ENCODE results near the gene ADGRG3.

Gene ADGRG3

DNA sequence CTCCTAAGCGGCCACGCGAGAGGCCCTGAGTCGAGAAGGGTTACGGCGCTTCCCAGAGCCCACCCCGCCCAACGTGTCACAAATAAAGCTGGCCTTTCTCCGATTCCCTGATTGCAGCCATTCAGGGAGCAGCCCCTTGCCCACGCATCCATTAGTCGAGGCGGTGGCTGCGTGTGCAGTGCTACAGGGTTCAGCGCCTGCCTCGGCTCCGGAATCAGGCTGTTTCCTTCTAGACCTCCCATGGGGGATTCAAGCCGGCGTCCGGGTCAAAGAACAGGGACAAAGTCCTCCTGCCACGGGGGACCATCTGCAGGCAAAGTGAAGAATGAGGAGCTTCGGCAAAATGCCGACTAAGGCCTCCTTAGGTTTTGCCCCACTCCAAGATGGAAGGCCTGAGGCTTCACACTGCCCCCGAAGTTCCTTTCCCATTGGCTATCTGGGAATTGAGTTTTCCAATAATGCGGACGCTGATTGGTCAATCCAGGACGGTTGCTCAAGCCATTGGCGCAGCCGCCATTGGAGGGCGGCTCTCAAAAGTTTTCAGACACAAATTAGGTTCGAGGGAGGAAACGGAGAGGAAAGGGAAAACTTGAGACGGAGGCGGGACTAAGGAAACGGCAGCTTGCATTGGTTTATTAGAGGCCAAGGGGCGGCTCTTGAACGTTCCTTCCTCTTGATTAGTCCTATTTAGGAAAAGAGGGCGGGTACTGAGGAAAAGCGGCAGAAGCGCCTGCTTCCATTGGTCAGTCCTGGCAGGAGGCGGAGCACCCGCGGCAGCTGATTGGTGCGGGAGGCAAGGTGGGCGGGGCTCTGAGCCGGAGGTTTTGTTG, 67.0 kb downstream of the ADGRG3 start:
- DNase-seq (ENCODE audit: low spot score) = peak; percentile 98
- in situ Hi-C loops (cut with MboI; ENCODE audit: low pct_unique_long_range_greater_than_20kb, low sequenced_read_pairs, unreplicated experiment) = no loop called here
- TF ChIP-seq, protein P1, sequence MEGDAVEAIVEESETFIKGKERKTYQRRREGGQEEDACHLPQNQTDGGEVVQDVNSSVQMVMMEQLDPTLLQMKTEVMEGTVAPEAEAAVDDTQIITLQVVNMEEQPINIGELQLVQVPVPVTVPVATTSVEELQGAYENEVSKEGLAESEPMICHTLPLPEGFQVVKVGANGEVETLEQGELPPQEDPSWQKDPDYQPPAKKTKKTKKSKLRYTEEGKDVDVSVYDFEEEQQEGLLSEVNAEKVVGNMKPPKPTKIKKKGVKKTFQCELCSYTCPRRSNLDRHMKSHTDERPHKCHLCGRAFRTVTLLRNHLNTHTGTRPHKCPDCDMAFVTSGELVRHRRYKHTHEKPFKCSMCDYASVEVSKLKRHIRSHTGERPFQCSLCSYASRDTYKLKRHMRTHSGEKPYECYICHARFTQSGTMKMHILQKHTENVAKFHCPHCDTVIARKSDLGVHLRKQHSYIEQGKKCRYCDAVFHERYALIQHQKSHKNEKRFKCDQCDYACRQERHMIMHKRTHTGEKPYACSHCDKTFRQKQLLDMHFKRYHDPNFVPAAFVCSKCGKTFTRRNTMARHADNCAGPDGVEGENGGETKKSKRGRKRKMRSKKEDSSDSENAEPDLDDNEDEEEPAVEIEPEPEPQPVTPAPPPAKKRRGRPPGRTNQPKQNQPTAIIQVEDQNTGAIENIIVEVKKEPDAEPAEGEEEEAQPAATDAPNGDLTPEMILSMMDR (IDR thresholded peaks at IDR 0.05; ENCODE audit: extremely low read depth, insufficient read depth, missing control alignments) = no peak

DNA sequence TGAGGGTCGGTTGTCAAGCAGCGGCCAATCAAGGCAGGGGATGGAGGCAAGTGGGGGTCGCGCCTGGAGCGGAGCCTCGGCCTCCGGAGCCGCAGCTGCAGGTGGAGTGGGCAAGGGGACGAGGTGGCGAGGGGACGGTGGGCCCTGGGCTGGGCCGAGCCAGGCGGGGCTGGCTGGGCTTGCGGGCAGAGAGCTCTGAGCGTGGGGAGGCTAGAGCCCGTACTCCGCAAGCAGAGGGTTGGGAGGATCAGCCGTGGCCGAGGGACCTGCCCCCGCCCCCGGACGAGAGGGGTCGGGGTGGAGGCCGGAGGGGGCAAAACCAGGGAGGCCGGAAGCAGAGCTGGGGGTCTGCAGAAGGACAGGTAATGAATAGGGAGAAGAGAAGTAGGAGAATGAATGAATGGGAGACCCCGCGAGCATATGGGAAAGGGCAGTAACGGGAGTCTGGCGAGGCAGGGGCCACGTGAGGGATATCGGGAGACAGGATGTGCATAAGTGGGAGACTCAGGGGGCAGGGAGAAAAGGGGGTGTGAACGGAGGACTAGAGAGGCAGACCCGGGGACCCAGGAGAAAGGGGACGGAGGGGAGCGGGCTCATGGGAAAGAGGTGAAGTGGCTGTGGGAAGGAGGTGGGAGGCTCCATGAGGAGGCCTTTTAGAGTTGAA, 67.8 kb downstream of the ADGRG3 start, which contains the start of gene KATNB1:
KATNB1 (plus strand) TSS at position 16 of the 664 bp plus-strand sequence. CDS start 1,474 bp downstream, outside the sequence.
- TF ChIP-seq, protein P1 (IDR thresholded peaks at IDR 0.05; ENCODE audit: extremely low read depth, insufficient read depth, missing control alignments) = no peak
- in situ Hi-C loops (cut with MboI; ENCODE audit: low pct_unique_long_range_greater_than_20kb, low sequenced_read_pairs, unreplicated experiment) = no loop called here
- no peak for DNase-seq (ENCODE audit: low spot score)

DNA sequence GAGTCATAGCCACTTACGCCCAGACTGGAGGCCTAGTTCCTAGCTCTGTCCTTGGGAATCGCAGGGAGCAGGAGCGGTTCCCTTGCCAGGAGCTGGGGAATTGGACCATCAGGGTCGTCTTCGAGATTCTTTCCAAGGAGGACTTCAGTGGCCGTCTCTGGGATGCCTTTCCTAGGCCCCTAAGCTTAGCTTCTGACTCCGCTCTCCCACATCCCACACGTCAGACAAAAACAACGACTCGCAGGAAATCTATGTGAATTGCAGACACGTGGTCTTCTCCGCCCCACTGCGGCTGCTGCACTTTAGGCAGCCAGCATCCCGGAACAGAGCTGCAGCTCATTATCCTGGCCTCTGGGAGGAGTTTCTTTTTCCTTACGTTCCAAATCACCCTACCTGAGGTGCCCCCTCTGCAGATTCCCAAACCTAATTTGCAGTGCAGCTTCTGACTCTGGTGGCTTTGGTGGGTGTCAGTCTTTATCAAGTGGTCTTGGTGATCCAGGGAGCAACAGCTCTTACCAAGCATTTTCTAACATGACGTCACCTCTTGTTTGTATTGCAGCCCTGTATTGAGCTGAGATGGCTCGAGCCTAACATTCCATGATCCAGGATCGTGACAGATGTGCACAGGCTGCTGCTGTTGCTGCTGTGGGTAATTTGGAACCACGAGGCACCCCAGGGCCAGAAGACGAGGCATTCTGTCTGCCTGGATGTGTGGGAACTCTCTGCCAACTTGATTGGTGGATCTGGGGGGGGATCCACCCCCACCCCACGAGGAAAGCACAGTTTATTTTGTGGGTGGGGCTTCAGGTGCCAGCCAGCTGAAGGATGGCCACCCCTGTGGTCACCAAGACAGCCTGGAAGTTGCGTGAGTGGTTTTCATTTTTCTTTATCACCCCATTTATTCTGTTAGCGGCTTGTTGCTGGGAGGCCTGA, 68.6 kb downstream of the ADGRG3 start:
- in situ Hi-C loops (cut with MboI; ENCODE audit: low pct_unique_long_range_greater_than_20kb, low sequenced_read_pairs, unreplicated experiment) = no loop called here
- no peak for DNase-seq (ENCODE audit: low spot score)
- TF ChIP-seq, protein P1 (IDR thresholded peaks at IDR 0.05; ENCODE audit: extremely low read depth, insufficient read depth, missing control alignments) = peak; percentile 14

DNA sequence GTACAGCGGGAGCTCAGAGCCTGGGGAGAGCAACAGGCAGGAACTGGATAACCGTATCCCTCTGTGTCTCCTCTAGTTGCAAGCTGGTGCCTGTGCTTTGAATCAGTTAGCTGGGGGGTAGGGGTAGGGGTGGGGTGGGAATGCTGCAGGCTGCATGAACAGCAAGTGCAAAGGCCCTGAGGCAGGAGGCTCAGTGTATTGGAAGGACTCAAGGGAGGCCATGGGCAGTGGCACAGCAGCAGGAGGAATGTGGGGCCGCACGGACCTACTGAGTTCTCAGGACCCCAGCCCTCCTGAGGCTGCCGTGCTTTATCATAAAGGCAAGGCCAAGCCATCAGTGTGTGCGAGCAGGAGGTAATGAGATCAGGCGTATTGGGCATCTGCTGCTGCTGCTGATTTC, 70.7 kb downstream of the ADGRG3 start:
- TF ChIP-seq, protein P1 (IDR thresholded peaks at IDR 0.05; ENCODE audit: extremely low read depth, insufficient read depth, missing control alignments) = no peak
- no peak for DNase-seq (ENCODE audit: low spot score)
- in situ Hi-C loops (cut with MboI; ENCODE audit: low pct_unique_long_range_greater_than_20kb, low sequenced_read_pairs, unreplicated experiment) = no loop called here
